ENCODE measurements around the gene EXD2. TPM values are rescaled to one million over a fixed set of nuclear protein-coding genes. Genes with fewer than 3 reads are reported as not detected.

The EXD2 gene
- total and polyA plus RNA-seq, 2 experiments from 2014 or later = 10.3 to 23.3 TPM

GRCh38 chr14:69207435-69208041, 16.2 kb downstream of the EXD2 start (continued):
- TF ChIP-seq ZNF462 (CRISPR knock-in tag; IDR thresholded peaks at IDR 0.05) (no peak), ZNF331 (CRISPR knock-in tag; IDR thresholded peaks at IDR 0.05; ENCODE audit: low read depth) (no peak), EZH2 (IDR thresholded peaks at IDR 0.05; ENCODE audit: low read depth, unreplicated experiment) (no peak), CTCF (conservative IDR thresholded peaks at IDR 0.05; ENCODE audit: low read depth in 2 of 2) (no peak), CREB1 (CRISPR knock-in tag; IDR thresholded peaks at IDR 0.05; ENCODE audit: low read depth) (no peak), REST (IDR thresholded peaks at IDR 0.05; ENCODE audit: unreplicated experiment) (no peak), NANOG (IDR thresholded peaks at IDR 0.05; ENCODE audit: borderline replicate concordance) (no peak), JUNB (IDR thresholded peaks at IDR 0.05; ENCODE audit: unreplicated experiment) (no peak)

Data from GM23338 (cell line).